GM18507 (cell line): Measurements from ENCODE around the gene GABRE.

Experiments
- DNase-seq: peaks from one replicate; pipeline ENCODE4 v3.0.0; 2011; ENCODE audit warnings: low read depth; ENCODE audit not compliant: insufficient read length; ENCODE audit errors: extremely low spot score
- FAIRE-seq: peaks from 2 replicates; lab custom pipeline; 2011; peaks lifted over from hg19 to GRCh38; lab: Jason Lieb, UNC

GABRE gene, protein sequence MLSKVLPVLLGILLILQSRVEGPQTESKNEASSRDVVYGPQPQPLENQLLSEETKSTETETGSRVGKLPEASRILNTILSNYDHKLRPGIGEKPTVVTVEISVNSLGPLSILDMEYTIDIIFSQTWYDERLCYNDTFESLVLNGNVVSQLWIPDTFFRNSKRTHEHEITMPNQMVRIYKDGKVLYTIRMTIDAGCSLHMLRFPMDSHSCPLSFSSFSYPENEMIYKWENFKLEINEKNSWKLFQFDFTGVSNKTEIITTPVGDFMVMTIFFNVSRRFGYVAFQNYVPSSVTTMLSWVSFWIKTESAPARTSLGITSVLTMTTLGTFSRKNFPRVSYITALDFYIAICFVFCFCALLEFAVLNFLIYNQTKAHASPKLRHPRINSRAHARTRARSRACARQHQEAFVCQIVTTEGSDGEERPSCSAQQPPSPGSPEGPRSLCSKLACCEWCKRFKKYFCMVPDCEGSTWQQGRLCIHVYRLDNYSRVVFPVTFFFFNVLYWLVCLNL

GRCh38 chrX:151974336-151975227 is at the start of gene GABRE:
Gene GABRE, minus strand, starts transcription at chrX:151974676. Its CDS starts 51 bp downstream, at chrX:151974625.
- no peak for FAIRE-seq
- no peak for DNase-seq

DNA sequence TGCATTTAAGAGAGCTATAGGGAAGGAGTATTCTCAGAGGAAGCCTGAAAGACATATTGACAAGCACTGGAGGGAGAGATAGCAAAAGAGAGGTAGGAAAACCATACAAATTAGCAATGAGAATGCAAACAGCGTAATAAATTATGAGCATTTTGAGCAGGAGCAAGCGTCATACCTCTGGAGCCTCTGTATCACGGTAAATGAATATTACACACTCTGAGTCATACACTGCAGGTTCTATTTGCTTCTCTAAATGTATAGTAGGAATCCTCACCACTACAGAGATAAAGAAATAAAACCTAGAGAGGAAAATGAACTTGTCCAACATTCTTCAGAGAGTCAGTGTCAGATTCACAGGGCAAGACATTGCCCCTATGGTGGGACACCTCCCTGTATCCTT is 46.4 kb upstream of the GABRE start:
- FAIRE-seq (no peak), DNase-seq (no peak)

DNA sequence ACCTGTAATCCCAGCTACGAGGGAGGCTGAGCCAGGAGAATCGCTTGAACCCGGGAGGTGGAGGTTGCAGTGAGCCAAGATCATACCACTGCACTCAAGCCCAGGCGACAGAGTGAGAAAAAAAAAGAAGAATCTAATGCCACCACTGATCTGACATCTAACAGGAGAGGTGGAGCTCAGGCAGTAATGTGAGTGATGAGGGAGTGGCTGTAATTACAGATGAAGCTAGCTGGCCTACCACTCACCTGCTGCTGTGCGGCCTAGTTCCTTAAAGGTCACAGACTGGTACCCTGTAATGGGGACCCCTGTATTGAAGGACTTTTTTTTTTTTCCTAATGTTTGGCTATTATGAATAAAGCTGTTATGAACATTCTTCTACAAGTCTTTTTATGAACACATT is 25.3 kb upstream of the GABRE start:
- DNase-seq = no peak
- no peak for FAIRE-seq

DNA sequence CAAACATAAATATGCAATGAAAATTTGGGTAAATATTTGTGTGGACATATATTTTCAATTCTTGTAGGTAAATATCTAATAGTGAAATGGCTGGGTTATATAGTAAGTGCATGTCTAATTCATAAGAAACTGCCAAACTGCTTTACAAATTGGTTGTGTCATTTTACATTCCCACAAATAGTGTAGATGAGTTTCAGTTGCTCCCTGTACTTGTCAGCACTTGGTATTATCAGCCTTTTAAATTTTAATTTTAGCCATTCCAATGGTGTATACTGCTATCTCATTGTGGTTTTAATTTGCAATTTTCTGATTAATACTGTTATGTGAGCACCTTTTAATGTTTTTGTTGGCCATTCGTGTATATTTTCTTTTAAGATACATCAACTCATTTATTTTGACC is 23.1 kb upstream of the GABRE start:
- no peak for DNase-seq
- no peak for FAIRE-seq

- FAIRE-seq (no peak), DNase-seq (no peak)
These were observed 21.9 kb upstream of the GABRE start for GRCh38 chrX:151996347-151996746.

DNA sequence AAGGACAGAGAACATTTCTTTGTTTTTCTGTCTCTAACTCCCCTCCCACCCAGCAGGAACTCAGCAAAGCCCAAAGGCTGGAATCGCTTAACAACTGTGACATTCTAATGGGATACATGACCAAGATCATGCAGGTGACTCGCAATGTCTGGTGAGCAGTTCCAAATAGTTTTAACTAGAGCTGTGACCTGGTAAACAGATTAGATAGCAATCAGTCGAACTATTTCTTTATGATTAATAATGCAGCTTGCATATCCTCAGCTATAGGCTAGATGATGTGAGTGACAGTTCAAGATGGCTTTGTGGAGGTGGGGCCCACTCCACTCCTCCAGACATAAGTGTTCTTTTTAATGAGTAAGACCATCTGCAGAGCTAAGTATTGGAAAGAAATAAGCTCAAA is 20.0 kb upstream of the GABRE start:
- DNase-seq (no peak), FAIRE-seq (no peak)

- no peak for FAIRE-seq
- no peak for DNase-seq
These were observed 14.3 kb upstream of the GABRE start for GRCh38 chrX:151988706-151989299.

- DNase-seq = no peak
- no peak for FAIRE-seq
These were observed 12.6 kb upstream of the GABRE start for GRCh38 chrX:151987108-151987507.

- no peak for FAIRE-seq
- no peak for DNase-seq
These were observed 11.5 kb upstream of the GABRE start for GRCh38 chrX:151985955-151986354.

DNA sequence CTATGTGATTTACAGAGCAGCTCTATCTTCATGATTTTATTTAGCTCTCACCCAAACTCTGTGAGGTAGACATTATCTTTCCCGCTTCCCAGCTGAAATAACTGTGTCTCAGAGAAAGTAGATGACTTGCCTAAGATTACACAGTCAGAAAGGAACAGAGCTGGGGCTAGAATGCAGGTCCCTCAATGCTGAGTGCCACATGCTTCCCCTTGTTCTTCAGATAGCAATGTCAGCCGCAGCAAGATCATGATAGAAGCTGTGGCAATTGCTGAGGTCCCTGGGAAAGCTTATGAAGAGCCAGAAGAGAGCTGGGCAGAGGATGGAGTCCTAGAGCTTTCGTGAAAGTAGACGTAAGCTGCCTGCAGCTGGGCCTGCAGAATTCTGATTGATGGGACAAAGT is 11.1 kb upstream of the GABRE start:
- FAIRE-seq (no peak), DNase-seq (no peak)

DNA sequence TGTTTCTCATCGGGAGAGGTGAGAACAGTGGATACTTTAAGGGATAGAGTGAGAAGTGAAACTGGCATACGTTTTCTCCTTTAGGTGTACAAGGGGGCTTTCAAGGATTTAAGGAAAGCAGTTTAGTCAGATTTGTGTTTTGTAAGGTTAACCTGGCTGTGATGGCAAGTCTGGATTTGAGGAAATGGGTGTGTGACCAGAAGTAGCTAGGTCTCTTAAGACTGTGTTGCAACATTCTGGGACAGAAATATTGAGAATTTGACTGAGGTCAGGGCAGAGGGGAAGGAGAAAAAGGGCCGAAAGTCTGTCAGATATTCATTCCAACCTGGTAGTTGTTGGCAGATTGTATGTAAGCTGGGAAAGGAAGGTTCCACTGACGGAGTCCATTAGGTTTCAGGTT is 10.4 kb upstream of the GABRE start:
- FAIRE-seq = no peak

GRCh38 chrX:151984328-151984727 is 9.9 kb upstream of the GABRE start:
- FAIRE-seq (no peak), DNase-seq (no peak)

More for the DNA sequence above, 10.4 kb upstream of the GABRE start:
- no peak for DNase-seq

GRCh38 chrX:151983186-151983585 is 8.7 kb upstream of the GABRE start:
- FAIRE-seq = no peak
- no peak for DNase-seq

DNA sequence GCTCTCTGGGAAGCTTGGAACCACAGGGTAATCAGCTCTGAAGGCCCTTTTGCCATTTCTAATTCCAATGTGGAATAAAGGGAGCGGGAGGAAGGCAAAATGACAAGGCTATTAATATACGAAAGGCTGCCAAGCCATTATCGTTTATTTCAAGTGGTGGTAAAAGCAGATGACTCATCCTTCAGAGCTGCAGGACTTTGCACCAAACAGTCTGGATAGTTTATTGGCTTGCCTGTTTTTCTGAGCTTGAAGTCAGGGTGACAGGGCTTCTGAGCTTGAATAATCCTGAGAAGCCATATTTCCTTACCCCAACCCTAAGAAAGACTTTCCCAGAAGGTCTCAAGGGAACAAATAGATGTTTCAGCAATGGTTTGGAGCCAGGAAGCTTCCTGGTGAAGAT is 7.7 kb upstream of the GABRE start:
- no peak for FAIRE-seq
- DNase-seq = no peak

DNA sequence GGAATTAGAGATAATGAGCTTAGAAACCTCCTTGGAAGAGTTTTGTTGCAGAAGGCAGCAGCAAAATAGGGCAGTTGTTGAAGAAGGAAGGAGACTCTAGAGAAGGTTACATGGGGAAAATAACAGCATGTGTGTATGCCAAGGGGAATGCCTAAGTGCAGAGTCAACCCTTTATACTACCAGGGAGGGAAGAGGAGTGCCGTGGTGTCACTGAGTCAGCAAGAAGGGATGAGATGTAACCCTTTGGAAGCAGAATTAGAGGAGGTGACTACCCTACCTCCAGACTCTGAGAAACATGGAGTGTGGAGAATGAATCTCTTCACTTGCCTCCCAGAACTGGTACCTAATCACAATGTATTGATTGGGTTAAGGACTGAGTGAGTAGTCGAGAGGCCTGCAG is 6.7 kb upstream of the GABRE start:
- DNase-seq = no peak
- no peak for FAIRE-seq

DNA sequence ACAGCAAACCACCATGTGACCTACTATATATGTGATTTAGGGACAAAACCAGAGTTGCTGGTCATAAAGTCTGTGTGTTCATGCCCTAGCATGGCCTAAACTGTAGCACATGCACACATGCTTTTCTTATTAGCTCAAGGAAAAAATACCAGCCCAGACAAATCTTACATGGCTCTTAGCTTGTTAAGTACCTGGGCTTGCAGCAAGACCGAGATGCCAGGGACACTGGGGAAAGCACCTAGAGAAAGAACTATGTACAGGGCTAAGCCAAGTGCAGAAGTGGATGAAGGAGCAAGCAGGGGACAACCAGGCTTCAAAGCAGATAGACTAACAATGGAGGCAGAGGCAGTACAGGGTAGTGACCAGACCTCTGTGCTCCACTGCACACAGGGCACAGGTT is 3.4 kb upstream of the GABRE start:
- FAIRE-seq (no peak), DNase-seq (no peak)

- no peak for FAIRE-seq
- no peak for DNase-seq
These were observed 2.5 kb upstream of the GABRE start for GRCh38 chrX:151977009-151977408.

- FAIRE-seq (no peak), DNase-seq (no peak)
These were observed 1.3 kb upstream of the GABRE start for GRCh38 chrX:151975736-151976275.

DNA sequence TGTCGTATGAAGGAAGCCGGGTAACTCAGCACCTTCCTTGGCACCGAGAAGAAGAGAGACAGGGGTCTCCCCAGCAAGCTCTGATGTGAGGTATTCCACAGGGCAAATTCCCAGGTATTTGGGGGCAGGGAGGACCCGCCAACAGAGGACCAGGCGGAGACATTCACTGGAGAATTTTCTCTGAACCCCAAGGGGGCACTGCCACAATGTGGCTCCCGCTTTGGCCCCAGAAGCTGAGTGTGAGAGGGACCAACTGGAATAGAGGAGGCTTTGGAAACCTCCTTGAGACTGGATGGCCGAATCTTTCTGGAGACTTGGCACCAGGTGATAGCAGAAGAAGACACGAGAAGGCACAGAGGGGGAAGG is 735 bp upstream of the GABRE start:
- DNase-seq (no peak), FAIRE-seq (no peak)

GRCh38 chrX:151973851-151974335 is 583 bp downstream of the GABRE start:
- FAIRE-seq = no peak
- no peak for DNase-seq
